Panc1 (cell line): ENCODE data around the gene IRF7. TPM values are rescaled to one million over a fixed set of nuclear protein-coding genes. Genes with fewer than 3 reads are reported as not detected.

Experiments
- ATAC-seq: fragments of 200-7000 bp; cut with Tn5 transposase; 2 replicates; pipeline ENCODE4 v1.9.1; 2020; ENCODE audit warnings: mild to moderate bottlenecking, moderate library complexity
- BruUV-seq: library from RNA; stranded (reverse); fragments of 400-500 nt; replicated peaks from 2 replicates; lab custom pipeline; 2021; lab: Mats Ljungman, UMichigan
- CTCF ChIA-PET: fragments of 300-600 bp; sonication (Branson Sonifier 250); formaldehyde crosslinking; loops from one replicate; lab custom pipeline; 2022; ENCODE audit warnings: antibody characterized with exemption; lab: Charles Lee
- POLR2A ChIA-PET: fragments of 300-600 bp; sonication (Branson Sonifier 250); formaldehyde crosslinking; loops from one replicate; lab custom pipeline; 2022; ENCODE audit warnings: antibody characterized with exemption; lab: Charles Lee
- DNase-seq: peaks from one replicate; pipeline ENCODE4 v3.0.0-alpha.2; 2010; ENCODE audit warnings: low read depth, low spot score
- H3K27ac ChIP-seq: 2 replicates; pipeline ENCODE4 v1.5.1; 2011; ENCODE audit warnings: mild to moderate bottlenecking, low read length, inconsistent platforms
- H3K27me3 ChIP-seq: fragments of 200-500 bp; sonication (Bioruptor generic); 2 replicates; pipeline ENCODE4 v1.6.0; 2014; ENCODE audit warnings: low read length, inconsistent platforms; ENCODE audit not compliant: control insufficient read depth, insufficient read depth
- H3K36me3 ChIP-seq: fragments of 200-500 bp; sonication (Bioruptor generic); 2 replicates; pipeline ENCODE4 v1.5.1; 2014; ENCODE audit warnings: inconsistent platforms, mild to moderate bottlenecking, low read length, moderate library complexity; ENCODE audit not compliant: control insufficient read depth, insufficient read depth
- H3K4me1 ChIP-seq: 2 replicates; pipeline ENCODE4 v1.5.1; 2011; ENCODE audit warnings: inconsistent platforms, mild to moderate bottlenecking, low read length, moderate library complexity; ENCODE audit not compliant: control insufficient read depth, insufficient read depth
- H3K4me3 ChIP-seq, 2 experiments: 2 replicates each; pipeline ENCODE4 v1.5.1; 2011 to 2012; ENCODE audit warnings: low read depth in 2 of 2, low read length in 2 of 2, mild to moderate bottlenecking in 2 of 2, inconsistent platforms in 1 of 2, moderate library complexity in 1 of 2
- H3K9me3 ChIP-seq: fragments of 200-500 bp; sonication (Bioruptor generic); 2 replicates; pipeline ENCODE4 v1.5.1; 2014; ENCODE audit warnings: low read depth, mild to moderate bottlenecking, inconsistent platforms, low read length, moderate library complexity; ENCODE audit not compliant: control insufficient read depth, insufficient read depth
- CTCF ChIP-seq: fragments of 450-650 bp; IDR thresholded peaks from 2 replicates; pipeline ENCODE4 v1.5.1; 2017; ENCODE audit warnings: mild to moderate bottlenecking
- POLR2AphosphoS5 ChIP-seq: IDR thresholded peaks from 2 replicates; pipeline ENCODE4 v1.6.1; 2012; ENCODE audit warnings: mild to moderate bottlenecking, low read depth, low read length, moderate library complexity
- REST ChIP-seq, 2 experiments: IDR thresholded peaks; 2 replicates each; pipeline ENCODE4 v1.6.1; 2011 to 2012; ENCODE audit warnings: low read depth in 2 of 2, control low read depth in 1 of 2, low read length in 1 of 2, mild to moderate bottlenecking in 1 of 2, moderate library complexity in 1 of 2; ENCODE audit not compliant: insufficient read depth in 1 of 2
- SIN3A ChIP-seq: IDR thresholded peaks from 2 replicates; pipeline ENCODE4 v1.6.1; 2012; ENCODE audit warnings: low read depth, mild to moderate bottlenecking, low read length, moderate library complexity, borderline replicate concordance; ENCODE audit not compliant: insufficient read depth
- TCF7L2 ChIP-seq: IDR thresholded peaks from 2 replicates; pipeline ENCODE4 v1.6.1; 2011; ENCODE audit warnings: mild to moderate bottlenecking, low read depth, low read length, inconsistent platforms
- in situ Hi-C: cut with HindIII; loops from 2 replicates; pipeline ENCODE4 v1.10.0; 2016; ENCODE audit warnings: low sequenced_read_pairs, low pct_unique_long_range_greater_than_20kb
- intact Hi-C: fragments of 100-400 bp; cut with micrococcal nuclease; formaldehyde crosslinking; loops from one replicate; pipeline ENCODE4 v1.10.0; 2022; ENCODE audit not compliant: unreplicated experiment
- total RNA-seq: library from RNA; stranded (reverse); gene quantifications from one replicate; pipeline ENCODE4 v1.2.1, GENCODE V29; 2021; ENCODE audit not compliant: unreplicated experiment

The IRF7 gene
- total RNA-seq, 1 experiment from 2014 or later = 23.9 TPM

GRCh38 chr11:619628-620050 lies 3.9 kb upstream of the IRF7 start:
- no peaks in the 10 kb centered on the region for H3K9me3 ChIP-seq
- no peaks in the 10 kb centered on the region; the same call in 1 of the 2 replicates for H3K36me3 ChIP-seq
- H3K27ac ChIP-seq = no peak overlapping the region
- CTCF ChIA-PET = no interaction called here
- POLR2A ChIA-PET = no interaction called here
- intact Hi-C loops (no loop called here), in situ Hi-C loops (no loop called here)
- TF ChIP-seq POLR2AphosphoS5 = no peak
- TF ChIP-seq CTCF = no peak
- TF ChIP-seq SIN3A = no peak
- TF ChIP-seq TCF7L2 = no peak
- no peak for TF ChIP-seq REST (IDR thresholded peaks at IDR 0.05; ENCODE audit: insufficient read depth in 1 of 2, low read depth in 2 of 2, low read length in 1 of 2)
- H3K4me1 ChIP-seq = peaks cover 22% of the 10 kb centered on the region
- H3K4me3 ChIP-seq = no peak overlapping the region
- ATAC-seq = no peak
- H3K27me3 ChIP-seq = no peaks in the 10 kb centered on the region
- no peak for DNase-seq
- BruUV-seq = no TSS peak

- in situ Hi-C loops = no loop called here
- DNase-seq = no peak
- CTCF ChIA-PET = no interaction called here
Observed at GRCh38 chr11:618856-619627, 3.3 kb upstream of the IRF7 start.

More at GRCh38 chr11:618856-619627, 3.3 kb upstream of the IRF7 start:
- TF ChIP-seq SIN3A (no peak), CTCF (no peak), POLR2AphosphoS5 (no peak), TCF7L2 (no peak), REST (IDR thresholded peaks at IDR 0.05; ENCODE audit: insufficient read depth in 1 of 2, low read depth in 2 of 2, low read length in 1 of 2) (no peak)
- Histone ChIP-seq H3K36me3 (no peaks in the 10 kb centered on the region; the same call in 1 of the 2 replicates), H3K9me3 (no peaks in the 10 kb centered on the region), H3K27ac (no peak overlapping the region), H3K27me3 (no peaks in the 10 kb centered on the region), H3K4me3 (no peak overlapping the region), H3K4me1 (peaks cover 28% of the 10 kb centered on the region)
- ATAC-seq = no peak
- POLR2A ChIA-PET = no interaction called here
- no TSS peak for BruUV-seq
- intact Hi-C loops = no loop called here
